DOHH2 (cell line): ENCODE results near the gene ACTL6B.

Source experiments
- H3F3A ChIP-seq: fragments of 200-600 bp; sonication (generic), shearing (Covaris generic); 2 replicates; pipeline ENCODE4 v1.6.0; 2016; ENCODE audit warnings: antibody characterized with exemption, mild to moderate bottlenecking; ENCODE audit not compliant: control insufficient read depth, insufficient read depth
- H3K27ac ChIP-seq: fragments of 200-600 bp; sonication (generic); 2 replicates; pipeline ENCODE4 v1.5.1; 2014; ENCODE audit warnings: low read depth, mild to moderate bottlenecking, low read length, moderate library complexity
- H3K27me3 ChIP-seq: fragments of 200-600 bp; sonication (generic); 2 replicates; pipeline ENCODE4 v1.6.1; 2014; ENCODE audit warnings: mild to moderate bottlenecking, low read length, mixed read lengths; ENCODE audit not compliant: control insufficient read depth
- H3K36me3 ChIP-seq: fragments of 200-600 bp; sonication (generic); 2 replicates; pipeline ENCODE4 v1.6.1; 2014; ENCODE audit warnings: mild to moderate bottlenecking, low read length, moderate library complexity, mixed read lengths; ENCODE audit not compliant: control insufficient read depth
- H3K4me1 ChIP-seq: fragments of 200-600 bp; sonication (generic); 2 replicates; pipeline ENCODE4 v1.6.1; 2014; ENCODE audit warnings: mild to moderate bottlenecking, low read length, mixed read lengths; ENCODE audit not compliant: control insufficient read depth
- H3K4me2 ChIP-seq: fragments of 200-600 bp; sonication (generic); 2 replicates; pipeline ENCODE4 v1.6.0; 2014; ENCODE audit warnings: mild to moderate bottlenecking, low read length, moderate library complexity
- H3K4me3 ChIP-seq: fragments of 200-600 bp; sonication (generic); 2 replicates; pipeline ENCODE4 v1.5.1; 2014; ENCODE audit warnings: mild to moderate bottlenecking, low read length, mixed read lengths
- H3K79me2 ChIP-seq: fragments of 200-600 bp; sonication (generic); 2 replicates; pipeline ENCODE4 v1.6.1; 2014; ENCODE audit warnings: mild to moderate bottlenecking, low read length, mixed read lengths; ENCODE audit not compliant: control insufficient read depth
- H3K9me2 ChIP-seq: fragments of 200-600 bp; sonication (generic); replicated peaks from 2 replicates; pipeline ENCODE4 v1.6.1; 2014; ENCODE audit warnings: mild to moderate bottlenecking, low read length, mixed read lengths; ENCODE audit not compliant: control insufficient read depth
- H3K9me3 ChIP-seq: fragments of 200-600 bp; sonication (generic); 2 replicates; pipeline ENCODE4 v1.6.1; 2014; ENCODE audit warnings: antibody characterized with exemption, low read length, mixed read lengths; ENCODE audit not compliant: control insufficient read depth, insufficient read depth
- H4K20me1 ChIP-seq: fragments of 200-600 bp; sonication (generic); 2 replicates; pipeline ENCODE4 v1.6.0; 2014; ENCODE audit warnings: low read depth, mild to moderate bottlenecking, antibody characterized with exemption, low read length, moderate library complexity; ENCODE audit not compliant: control insufficient read depth, insufficient read depth
- CTCF ChIP-seq: fragments of 200-600 bp; sonication (generic); IDR thresholded peaks from one replicate; pipeline ENCODE4 v1.5.1; 2014; ENCODE audit warnings: antibody characterized with exemption, mild to moderate bottlenecking, low read depth, low read length; ENCODE audit not compliant: poor library complexity, severe bottlenecking
- EZH2phosphoT487 ChIP-seq: fragments of 200-600 bp; sonication (generic); IDR thresholded peaks from 2 replicates; pipeline ENCODE4 v1.6.1; 2017; ENCODE audit warnings: borderline replicate concordance, mild to moderate bottlenecking, antibody characterized with exemption, low read length, moderate library complexity, mixed read lengths

ACTL6B gene

DNA sequence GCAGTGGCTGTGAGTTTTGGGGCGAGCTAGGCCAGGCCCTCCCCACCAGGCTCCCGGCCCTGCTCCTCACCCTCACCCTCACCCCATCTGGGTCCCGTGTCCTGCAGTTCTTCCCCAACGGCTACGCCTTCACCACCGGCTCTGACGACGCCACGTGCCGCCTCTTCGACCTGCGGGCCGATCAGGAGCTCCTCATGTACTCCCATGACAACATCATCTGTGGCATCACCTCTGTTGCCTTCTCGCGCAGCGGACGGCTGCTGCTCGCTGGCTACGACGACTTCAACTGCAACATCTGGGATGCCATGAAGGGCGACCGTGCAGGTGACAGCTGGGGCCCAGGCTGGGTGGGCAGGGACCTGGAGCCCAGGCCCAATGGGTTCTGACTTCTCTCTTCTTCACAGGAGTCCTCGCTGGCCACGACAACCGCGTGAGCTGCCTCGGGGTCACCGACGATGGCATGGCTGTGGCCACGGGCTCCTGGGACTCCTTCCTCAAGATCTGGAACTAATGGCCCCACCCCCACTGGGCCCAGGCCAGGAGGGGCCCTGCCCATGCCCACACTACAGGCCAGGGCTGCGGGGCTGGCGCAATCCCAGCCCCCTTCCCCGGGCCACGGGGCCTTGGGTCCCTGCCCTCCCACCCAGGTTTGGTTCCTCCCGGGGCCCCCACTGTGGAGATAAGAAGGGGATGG lies 22.2 kb upstream of the ACTL6B start:
- Histone ChIP-seq H3K9me3 (no peaks in the 10 kb centered on the region), H3K79me2 (peaks cover 44% of the 10 kb centered on the region), H3K9me2 (no peaks in the 10 kb centered on the region), H3F3A (peaks cover 19% of the 10 kb centered on the region), H3K36me3 (peaks cover 76% of the 10 kb centered on the region), H3K27me3 (no peaks in the 10 kb centered on the region), H3K4me1 (peaks cover 8% of the 10 kb centered on the region), H4K20me1 (peaks cover 9% of the 10 kb centered on the region; the same call in 1 of the 2 replicates), H3K4me2 (no peak overlapping the region), H3K27ac (no peak overlapping the region), H3K4me3 (no peak overlapping the region)
- TF ChIP-seq CTCF (no peak), EZH2phosphoT487 (no peak)

DNA sequence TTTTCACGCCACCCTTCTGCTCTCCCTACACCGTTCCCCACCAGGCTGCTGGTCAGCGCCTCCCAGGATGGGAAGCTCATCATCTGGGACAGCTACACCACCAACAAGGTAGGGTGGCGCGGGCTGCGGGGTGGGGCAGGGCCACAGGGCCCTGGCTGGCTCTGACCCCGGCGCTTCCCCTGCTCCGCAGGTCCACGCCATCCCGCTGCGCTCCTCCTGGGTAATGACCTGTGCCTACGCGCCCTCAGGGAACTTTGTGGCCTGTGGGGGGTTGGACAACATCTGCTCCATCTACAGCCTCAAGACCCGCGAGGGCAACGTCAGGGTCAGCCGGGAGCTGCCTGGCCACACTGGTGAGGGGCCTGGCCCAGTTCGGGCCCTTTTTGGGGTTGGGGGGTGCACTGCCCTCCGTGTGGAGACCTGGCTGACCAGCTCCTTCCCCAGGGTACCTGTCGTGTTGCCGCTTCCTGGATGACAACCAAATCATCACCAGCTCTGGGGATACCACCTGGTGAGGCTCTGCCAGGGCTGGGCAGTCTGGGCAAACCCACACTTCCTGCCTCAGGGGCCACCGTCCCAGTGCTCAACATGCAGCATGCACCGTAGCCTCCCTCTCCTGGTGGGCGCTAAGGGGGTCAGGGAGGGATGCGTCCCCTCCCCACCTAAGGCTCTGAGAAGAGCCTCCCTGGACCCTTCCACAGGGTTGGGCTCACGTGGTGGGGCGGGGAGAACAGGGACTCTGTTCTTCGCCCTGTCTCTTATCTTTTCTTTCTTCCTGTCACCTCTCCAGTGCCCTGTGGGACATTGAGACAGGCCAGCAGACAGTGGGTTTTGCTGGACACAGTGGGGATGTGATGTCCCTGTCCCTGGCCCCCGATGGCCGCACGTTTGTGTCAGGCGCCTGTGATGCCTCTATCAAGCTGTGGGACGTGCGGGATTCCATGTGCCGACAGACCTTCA lies 21.3 kb upstream of the ACTL6B start:
- H3K79me2 ChIP-seq, result peaks cover 44% of the 10 kb centered on the region
- H4K20me1 ChIP-seq, result peaks cover 9% of the 10 kb centered on the region; the same call in 1 of the 2 replicates
- peaks cover 67% of the 10 kb centered on the region for H3K36me3 ChIP-seq

More for the DNA sequence above, 21.3 kb upstream of the ACTL6B start:
- H3K4me3 ChIP-seq, result no peak overlapping the region
- H3F3A ChIP-seq, result peaks cover 19% of the 10 kb centered on the region
- H3K27ac ChIP-seq, result no peak overlapping the region
- no peaks in the 10 kb centered on the region for H3K9me3 ChIP-seq
- H3K9me2 ChIP-seq, result no peaks in the 10 kb centered on the region
- no peaks in the 10 kb centered on the region for H3K27me3 ChIP-seq
- no peak overlapping the region for H3K4me2 ChIP-seq
- TF ChIP-seq EZH2phosphoT487 (no peak), CTCF (no peak)
- peaks cover 14% of the 10 kb centered on the region for H3K4me1 ChIP-seq
